ENCODE data around the gene CPEB1.

Gene CPEB1

DNA sequence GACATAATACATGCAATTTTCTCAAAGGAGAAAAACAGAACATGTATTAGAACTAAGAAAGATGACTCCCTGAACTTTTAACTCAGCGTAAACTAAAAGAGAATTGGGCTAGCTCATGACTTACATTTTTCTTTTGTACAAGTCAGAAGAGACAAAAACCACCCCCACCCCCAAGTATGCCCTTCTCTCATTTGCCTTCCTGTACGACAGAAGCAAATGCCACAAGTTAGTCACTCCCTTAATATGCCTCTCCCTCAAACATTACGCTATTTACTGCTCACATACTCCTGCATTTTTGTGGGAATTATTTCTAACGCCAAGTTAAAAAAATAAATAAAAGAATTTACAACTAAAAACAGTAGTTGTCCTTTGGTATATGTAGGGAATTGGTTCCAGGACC, 22.0 kb downstream of the CPEB1 start:
- no peak for DNase-seq
- 78% methylated on average over 2 of the region's 4 CpGs for WGBS
- Histone ChIP-seq H3K4ac (ENCODE audit: low read depth in 1 of 2, low read length in 2 of 2) (no peak overlapping the region), H3K36me3 (ENCODE audit: control insufficient read depth in 1 of 2, insufficient read depth in 2 of 2, low read depth in 1 of 2, low read length in 2 of 2) (no peaks in the 10 kb centered on the region), H4K91ac (ENCODE audit: low read length) (no peak overlapping the region), H2BK15ac (ENCODE audit: low read depth, poor library complexity, severe bottlenecking) (no peak overlapping the region), H2BK12ac (ENCODE audit: low read length in 2 of 2) (no peak overlapping the region), H2AFZ (ENCODE audit: low read depth, low read length) (no peak overlapping the region), H3K18ac (ENCODE audit: low read depth in 1 of 2, low read length in 2 of 2) (no peak overlapping the region), H3K4me1 (ENCODE audit: control insufficient read depth, insufficient read depth, low read depth, low read length) (no peaks in the 10 kb centered on the region), H2BK5ac (ENCODE audit: low read depth, low read length, poor library complexity, severe bottlenecking) (no peak overlapping the region), H2BK120ac (ENCODE audit: low read depth, low read length) (no peak overlapping the region), H3K27me3 (ENCODE audit: control insufficient read depth in 1 of 2, insufficient read depth in 1 of 2, low read length in 2 of 2) (no peaks in the 10 kb centered on the region), H3K9ac (ENCODE audit: low read length) (no peak overlapping the region), H3K14ac (ENCODE audit: low read length in 2 of 2) (no peak overlapping the region), H3K79me1 (replicated peaks; ENCODE audit: low read length, poor library complexity, severe bottlenecking) (no peaks in the 10 kb centered on the region), H3K23ac (ENCODE audit: low read length in 2 of 2) (no peak overlapping the region), H3K9me3 (ENCODE audit: control insufficient read depth, low read length) (no peaks in the 10 kb centered on the region), H3K4me2 (ENCODE audit: low read length, poor library complexity, severe bottlenecking) (no peak overlapping the region), H2AK5ac (ENCODE audit: low read length, severe bottlenecking) (no peak overlapping the region), H4K8ac (ENCODE audit: low read length) (no peak overlapping the region), H3K4me3 (ENCODE audit: insufficient read depth in 1 of 2, low read depth in 1 of 2, low read length in 2 of 2) (no peak overlapping the region), H3K27ac (ENCODE audit: low read length, poor library complexity, severe bottlenecking) (no peak overlapping the region)

DNA sequence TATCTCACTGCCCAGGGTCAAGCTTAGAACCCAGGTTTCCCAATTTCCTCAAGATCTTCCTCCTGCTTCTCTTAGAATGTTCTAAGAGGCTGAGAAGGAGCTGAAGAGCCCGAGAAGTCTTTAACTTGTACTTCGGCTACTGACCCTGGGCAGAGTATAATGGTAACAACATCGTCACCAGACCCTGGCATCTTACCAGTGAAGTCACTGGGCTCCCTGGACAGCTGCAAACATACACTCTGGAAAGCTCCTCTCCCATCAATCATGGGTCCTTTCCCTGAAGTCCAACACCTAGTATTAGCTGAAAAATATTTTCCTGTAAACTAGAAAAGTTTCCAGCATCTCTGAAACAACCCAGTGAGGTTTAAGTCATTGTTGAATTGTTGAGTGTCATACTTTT, 22.7 kb downstream of the CPEB1 start:
- no peak overlapping the region for H4K91ac ChIP-seq (ENCODE audit: low read length)
- no peak overlapping the region for H2BK12ac ChIP-seq (ENCODE audit: low read length in 2 of 2)
- H3K79me1 ChIP-seq (replicated peaks; ENCODE audit: low read length, poor library complexity, severe bottlenecking): no peaks in the 10 kb centered on the region
- H3K9me3 ChIP-seq (ENCODE audit: control insufficient read depth, low read length): no peaks in the 10 kb centered on the region
- no peak overlapping the region for H2AK5ac ChIP-seq (ENCODE audit: low read length, severe bottlenecking)
- no peak overlapping the region for H2AFZ ChIP-seq (ENCODE audit: low read depth, low read length)
- H3K4me3 ChIP-seq (ENCODE audit: insufficient read depth in 1 of 2, low read depth in 1 of 2, low read length in 2 of 2): no peak overlapping the region
- no peak overlapping the region for H3K9ac ChIP-seq (ENCODE audit: low read length)
- 88% methylated on average over 3 of the region's 3 CpGs for WGBS
- H2BK5ac ChIP-seq (ENCODE audit: low read depth, low read length, poor library complexity, severe bottlenecking): no peak overlapping the region
- DNase-seq: no peak
- no peak overlapping the region for H2BK120ac ChIP-seq (ENCODE audit: low read depth, low read length)
- no peaks in the 10 kb centered on the region for H3K27me3 ChIP-seq (ENCODE audit: control insufficient read depth in 1 of 2, insufficient read depth in 1 of 2, low read length in 2 of 2)
- no peaks in the 10 kb centered on the region for H3K4me1 ChIP-seq (ENCODE audit: control insufficient read depth, insufficient read depth, low read depth, low read length)
- H3K18ac ChIP-seq (ENCODE audit: low read depth in 1 of 2, low read length in 2 of 2): no peak overlapping the region
- no peak overlapping the region for H2BK15ac ChIP-seq (ENCODE audit: low read depth, poor library complexity, severe bottlenecking)
- no peak overlapping the region for H3K4me2 ChIP-seq (ENCODE audit: low read length, poor library complexity, severe bottlenecking)
- no peak overlapping the region for H3K14ac ChIP-seq (ENCODE audit: low read length in 2 of 2)
- no peak overlapping the region for H4K8ac ChIP-seq (ENCODE audit: low read length)
- H3K36me3 ChIP-seq (ENCODE audit: control insufficient read depth in 1 of 2, insufficient read depth in 2 of 2, low read depth in 1 of 2, low read length in 2 of 2): no peaks in the 10 kb centered on the region
- no peak overlapping the region for H3K27ac ChIP-seq (ENCODE audit: low read length, poor library complexity, severe bottlenecking)
- no peak overlapping the region for H3K4ac ChIP-seq (ENCODE audit: low read depth in 1 of 2, low read length in 2 of 2)
- H3K23ac ChIP-seq (ENCODE audit: low read length in 2 of 2): no peak overlapping the region

DNA sequence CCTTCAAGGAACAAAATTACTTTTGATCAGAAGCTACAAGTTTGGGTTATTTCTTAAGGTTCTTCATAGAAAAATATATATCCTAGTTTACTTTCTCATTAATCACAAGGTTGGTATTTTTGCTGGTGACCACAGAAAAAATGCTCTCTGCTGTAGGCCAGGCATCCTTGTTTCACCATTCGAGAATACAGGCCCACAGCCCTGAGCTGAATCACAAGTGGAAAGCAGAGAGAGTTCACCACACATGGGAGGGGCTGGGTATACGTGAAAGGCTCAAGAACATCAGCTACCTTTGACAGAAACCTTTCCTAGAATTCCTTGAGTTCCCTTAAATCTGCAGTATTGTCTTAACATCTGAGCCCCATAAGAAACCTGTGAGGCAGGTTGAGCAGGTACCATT, 23.2 kb downstream of the CPEB1 start:
- Histone ChIP-seq H3K4ac (ENCODE audit: low read depth in 1 of 2, low read length in 2 of 2) (no peak overlapping the region), H3K14ac (ENCODE audit: low read length in 2 of 2) (no peak overlapping the region), H3K9me3 (ENCODE audit: control insufficient read depth, low read length) (no peaks in the 10 kb centered on the region), H4K8ac (ENCODE audit: low read length) (no peak overlapping the region), H3K4me1 (ENCODE audit: control insufficient read depth, insufficient read depth, low read depth, low read length) (no peaks in the 10 kb centered on the region), H2AK5ac (ENCODE audit: low read length, severe bottlenecking) (no peak overlapping the region), H3K23ac (ENCODE audit: low read length in 2 of 2) (no peak overlapping the region), H2BK15ac (ENCODE audit: low read depth, poor library complexity, severe bottlenecking) (no peak overlapping the region), H3K36me3 (ENCODE audit: control insufficient read depth in 1 of 2, insufficient read depth in 2 of 2, low read depth in 1 of 2, low read length in 2 of 2) (no peaks in the 10 kb centered on the region), H3K27me3 (ENCODE audit: control insufficient read depth in 1 of 2, insufficient read depth in 1 of 2, low read length in 2 of 2) (no peaks in the 10 kb centered on the region), H3K18ac (ENCODE audit: low read depth in 1 of 2, low read length in 2 of 2) (no peak overlapping the region), H3K4me3 (ENCODE audit: insufficient read depth in 1 of 2, low read depth in 1 of 2, low read length in 2 of 2) (no peak overlapping the region), H2BK12ac (ENCODE audit: low read length in 2 of 2) (no peak overlapping the region), H3K27ac (ENCODE audit: low read length, poor library complexity, severe bottlenecking) (no peak overlapping the region), H2AFZ (ENCODE audit: low read depth, low read length) (no peak overlapping the region), H3K4me2 (ENCODE audit: low read length, poor library complexity, severe bottlenecking) (no peak overlapping the region), H2BK5ac (ENCODE audit: low read depth, low read length, poor library complexity, severe bottlenecking) (no peak overlapping the region), H3K9ac (ENCODE audit: low read length) (no peak overlapping the region), H4K91ac (ENCODE audit: low read length) (no peak overlapping the region), H3K79me1 (replicated peaks; ENCODE audit: low read length, poor library complexity, severe bottlenecking) (no peaks in the 10 kb centered on the region), H2BK120ac (ENCODE audit: low read depth, low read length) (no peak overlapping the region)
- DNase-seq: no peak
- 72% methylated on average over 2 of the region's 2 CpGs for WGBS

DNA sequence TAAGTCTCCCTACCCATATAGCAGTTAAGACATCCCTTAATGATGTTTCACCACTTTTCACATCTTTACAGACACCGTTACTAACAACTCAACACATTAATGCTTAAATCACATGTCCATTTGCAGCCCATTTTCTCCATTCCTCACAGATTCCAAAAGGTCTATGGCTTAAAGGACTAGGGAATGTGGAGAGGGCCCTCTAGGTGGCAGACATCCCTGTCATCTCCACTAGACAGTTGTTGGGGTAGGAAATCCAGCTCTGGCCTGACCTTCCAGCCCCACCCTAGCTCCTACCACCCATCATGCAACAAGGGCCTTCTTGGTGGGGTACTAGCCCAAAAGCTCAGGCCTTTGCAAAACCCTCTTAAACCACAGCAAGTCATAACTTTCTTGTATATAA, 25.2 kb downstream of the CPEB1 start:
- H3K36me3 ChIP-seq (ENCODE audit: control insufficient read depth in 1 of 2, insufficient read depth in 2 of 2, low read depth in 1 of 2, low read length in 2 of 2): no peaks in the 10 kb centered on the region
- H4K91ac ChIP-seq (ENCODE audit: low read length): no peak overlapping the region
- H4K8ac ChIP-seq (ENCODE audit: low read length): no peak overlapping the region
- H3K4me3 ChIP-seq (ENCODE audit: insufficient read depth in 1 of 2, low read depth in 1 of 2, low read length in 2 of 2): no peak overlapping the region
- no peak overlapping the region for H2BK12ac ChIP-seq (ENCODE audit: low read length in 2 of 2)
- H3K9ac ChIP-seq (ENCODE audit: low read length): no peak overlapping the region
- no peak overlapping the region for H3K18ac ChIP-seq (ENCODE audit: low read depth in 1 of 2, low read length in 2 of 2)
- H3K4me2 ChIP-seq (ENCODE audit: low read length, poor library complexity, severe bottlenecking): no peak overlapping the region
- H3K27me3 ChIP-seq (ENCODE audit: control insufficient read depth in 1 of 2, insufficient read depth in 1 of 2, low read length in 2 of 2): no peaks in the 10 kb centered on the region
- H2AFZ ChIP-seq (ENCODE audit: low read depth, low read length): no peak overlapping the region
- H3K23ac ChIP-seq (ENCODE audit: low read length in 2 of 2): no peak overlapping the region
- no peaks in the 10 kb centered on the region for H3K79me1 ChIP-seq (replicated peaks; ENCODE audit: low read length, poor library complexity, severe bottlenecking)
- 15% methylated on average over 1 of the region's 1 CpG for WGBS
- H3K4ac ChIP-seq (ENCODE audit: low read depth in 1 of 2, low read length in 2 of 2): no peak overlapping the region
- H3K14ac ChIP-seq (ENCODE audit: low read length in 2 of 2): no peak overlapping the region
- no peak overlapping the region for H2BK5ac ChIP-seq (ENCODE audit: low read depth, low read length, poor library complexity, severe bottlenecking)
- H3K4me1 ChIP-seq (ENCODE audit: control insufficient read depth, insufficient read depth, low read depth, low read length): no peaks in the 10 kb centered on the region
- H3K9me3 ChIP-seq (ENCODE audit: control insufficient read depth, low read length): no peaks in the 10 kb centered on the region
- no peak overlapping the region for H2AK5ac ChIP-seq (ENCODE audit: low read length, severe bottlenecking)
- no peak overlapping the region for H2BK15ac ChIP-seq (ENCODE audit: low read depth, poor library complexity, severe bottlenecking)
- DNase-seq: no peak
- no peak overlapping the region for H2BK120ac ChIP-seq (ENCODE audit: low read depth, low read length)
- H3K27ac ChIP-seq (ENCODE audit: low read length, poor library complexity, severe bottlenecking): no peak overlapping the region

Measured in mesenchymal stem cell (in vitro differentiated cells and primary cell).